K562 (cell line): ENCODE measurements around the gene GEMIN4. TPM values are rescaled to one million over a fixed set of nuclear protein-coding genes. Genes with fewer than 3 reads are reported as not detected.

Experiments
- ATF6 ChIP-seq: sonication (generic); formaldehyde crosslinking; IDR thresholded peaks from 2 replicates; pipeline ENCODE4 v1.4.0; 2020; ENCODE audit warnings: mild to moderate bottlenecking, missing genetic modification reagents
- BRD4 ChIP-seq: fragments of 200-600 bp; sonication (generic); IDR thresholded peaks from 2 replicates; pipeline ENCODE4 v1.6.1; 2017; ENCODE audit warnings: inconsistent platforms
- GTF2F1 ChIP-seq: IDR thresholded peaks from 2 replicates; pipeline ENCODE4 v1.6.1; 2011; ENCODE audit warnings: low read depth, low read length, improper control_type of control experiment
- MGA ChIP-seq: fragments of 450-650 bp; IDR thresholded peaks from 2 replicates; pipeline ENCODE4 v1.6.1; 2016; ENCODE audit warnings: mild to moderate bottlenecking, moderate library complexity
- MTA1 ChIP-seq: fragments of 450-650 bp; IDR thresholded peaks from 2 replicates; pipeline ENCODE4 v1.6.1; 2017; ENCODE audit warnings: borderline replicate concordance
- ZBTB49 ChIP-seq: sonication (generic); formaldehyde crosslinking; IDR thresholded peaks from 2 replicates; pipeline ENCODE4 v1.8.0; 2022; ENCODE audit warnings: missing genetic modification reagents, mild to moderate bottlenecking, borderline replicate concordance
- ZFP91 ChIP-seq: sonication (generic); formaldehyde crosslinking; IDR thresholded peaks from 2 replicates; pipeline ENCODE4 v1.8.0; 2022; ENCODE audit warnings: mild to moderate bottlenecking, missing genetic modification reagents
- polyA plus RNA-seq, 8 experiments: library from polyadenylated mRNA; depleted of rRNA in 4 of 8; stranded (reverse) in 5 of 8; unstranded in 3 of 8; fragments of >200 nt; fragmentation: Nextera tagmentation in 2 of 8; fragmentation: Illumina TruSeq in 1 of 8; extraction: Ambion mirVana in 2 of 8; extraction: Trizol in 1 of 8; gene quantifications; 2 replicates each; pipeline versions ENCODE4 v1.2.1 to v1.2.3, GENCODE V29; 2011 to 2014; ENCODE audit warnings: inconsistent platforms in 1 of 8, missing spikeins in 1 of 8
- total RNA-seq, 7 experiments: library from RNA; depleted of rRNA in 6 of 7; stranded (reverse); fragments of >200 nt in 6 of 7; fragmentation: Illumina TruSeq in 2 of 7; extraction: Trizol in 2 of 7; gene quantifications; 2 replicates each; pipeline versions ENCODE4 v1.2.1 to v1.2.3, GENCODE V29; 2011 to 2021; ENCODE audit warnings: low replicate concordance in 1 of 7

GEMIN4 gene
- total and polyA plus RNA-seq, 9 of the 15 experiments (the other 6 are each of a cell fraction or from before 2014, with no cell fraction given), result 1.8 to 42.5 (median 10.8) TPM

GRCh38 chr17:732902-733720 is 19.0 kb downstream of the GEMIN4 start (continued):
- TF ChIP-seq ZFP91 (no peak), ATF6 (CRISPR knock-in tag) (0 out of 2 replicates have a peak, but pooled peaks have one; percentile 22), ZBTB49 (CRISPR knock-in tag) (no peak), MGA (peak; percentile 77), BRD4 (no peak), MTA1 (no peak), GTF2F1 (no peak)
